GM18508 (cell line): ENCODE data around the gene CAB39.
A peak's percentile ranks its signal among the peaks of the same experiment; 100 is the strongest.

Source experiments
- ATAC-seq: cut with Tn5 transposase; IDR thresholded peaks from one replicate; pipeline ENCODE4 v1.9.1; 2021; ENCODE audit warnings: moderate number of reproducible peaks; ENCODE audit not compliant: insufficient read depth, unreplicated experiment

The CAB39 gene

GRCh38 chr2:230811508-230811907 is 98.9 kb downstream of the CAB39 start:
- ATAC-seq = no peak

- no peak for ATAC-seq
Measured at GRCh38 chr2:230812033-230812432, 99.4 kb downstream of the CAB39 start.

- no peak for ATAC-seq
Measured at GRCh38 chr2:230814616-230815015, 102.0 kb downstream of the CAB39 start.

- ATAC-seq = no peak
Measured at GRCh38 chr2:230815088-230815487, 102.4 kb downstream of the CAB39 start.

- ATAC-seq = no peak
Measured at GRCh38 chr2:230816735-230817134, 104.1 kb downstream of the CAB39 start.

- ATAC-seq = no peak
Measured at GRCh38 chr2:230819433-230819832, 106.8 kb downstream of the CAB39 start.

GRCh38 chr2:230821261-230821990 is 108.8 kb downstream of the CAB39 start:
- no peak for ATAC-seq

GRCh38 chr2:230821991-230822520 is 109.4 kb downstream of the CAB39 start:
- no peak for ATAC-seq

- no peak for ATAC-seq
Measured at GRCh38 chr2:230823264-230823964, 110.8 kb downstream of the CAB39 start.

GRCh38 chr2:230824406-230824978 is 111.8 kb downstream of the CAB39 start:
- peak; percentile 45 for ATAC-seq

GRCh38 chr2:230825354-230825753 is 112.7 kb downstream of the CAB39 start:
- no peak for ATAC-seq

GRCh38 chr2:230827774-230828271 is 115.2 kb downstream of the CAB39 start:
- ATAC-seq = no peak

GRCh38 chr2:230828272-230828961 is 115.8 kb downstream of the CAB39 start:
- ATAC-seq = no peak

- no peak for ATAC-seq
Measured at GRCh38 chr2:230829293-230829692, 116.7 kb downstream of the CAB39 start.

GRCh38 chr2:230829959-230830358 is 117.3 kb downstream of the CAB39 start:
- ATAC-seq = no peak

GRCh38 chr2:230830428-230830827 is 117.8 kb downstream of the CAB39 start:
- no peak for ATAC-seq

GRCh38 chr2:230840301-230840700 is 127.7 kb downstream of the CAB39 start:
- no peak for ATAC-seq

- ATAC-seq = no peak
Measured at GRCh38 chr2:230842473-230842872, 129.8 kb downstream of the CAB39 start.

- ATAC-seq = no peak
Measured at GRCh38 chr2:230843132-230843531, 130.5 kb downstream of the CAB39 start.

- ATAC-seq = no peak
Measured at GRCh38 chr2:230846360-230846759, 133.7 kb downstream of the CAB39 start.
